Islet of Langerhans (tissue), 1 donor: ENCODE results near the gene LANCL3.

Experiments used
- FAIRE-seq: peaks from one replicate; lab custom pipeline; 2011; peaks lifted over from hg19 to GRCh38; lab: Jason Lieb, UNC

LANCL3 gene

DNA sequence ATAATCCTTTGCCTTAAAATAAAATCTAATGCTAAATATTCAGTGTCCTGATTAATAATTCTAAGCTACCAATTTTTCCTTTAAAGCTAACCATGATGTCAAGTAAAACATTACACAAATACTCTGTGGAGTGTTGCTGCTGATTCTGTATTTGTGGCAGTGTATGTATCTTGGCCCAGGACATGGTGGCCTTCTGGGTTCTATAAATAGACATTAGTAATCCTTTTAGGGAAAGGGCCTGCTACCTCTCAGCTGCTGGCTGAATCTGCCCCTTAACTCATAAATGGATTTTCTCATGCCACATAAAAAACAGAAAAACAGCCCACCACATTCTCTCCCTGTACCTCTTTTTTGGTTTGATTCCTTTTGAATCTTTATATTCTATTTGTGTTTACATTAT lies 113.0 kb downstream of the LANCL3 start:
- no peak for FAIRE-seq

- FAIRE-seq = no peak
These were observed 113.5 kb downstream of the LANCL3 start for GRCh38 chrX:37684973-37685372.

DNA sequence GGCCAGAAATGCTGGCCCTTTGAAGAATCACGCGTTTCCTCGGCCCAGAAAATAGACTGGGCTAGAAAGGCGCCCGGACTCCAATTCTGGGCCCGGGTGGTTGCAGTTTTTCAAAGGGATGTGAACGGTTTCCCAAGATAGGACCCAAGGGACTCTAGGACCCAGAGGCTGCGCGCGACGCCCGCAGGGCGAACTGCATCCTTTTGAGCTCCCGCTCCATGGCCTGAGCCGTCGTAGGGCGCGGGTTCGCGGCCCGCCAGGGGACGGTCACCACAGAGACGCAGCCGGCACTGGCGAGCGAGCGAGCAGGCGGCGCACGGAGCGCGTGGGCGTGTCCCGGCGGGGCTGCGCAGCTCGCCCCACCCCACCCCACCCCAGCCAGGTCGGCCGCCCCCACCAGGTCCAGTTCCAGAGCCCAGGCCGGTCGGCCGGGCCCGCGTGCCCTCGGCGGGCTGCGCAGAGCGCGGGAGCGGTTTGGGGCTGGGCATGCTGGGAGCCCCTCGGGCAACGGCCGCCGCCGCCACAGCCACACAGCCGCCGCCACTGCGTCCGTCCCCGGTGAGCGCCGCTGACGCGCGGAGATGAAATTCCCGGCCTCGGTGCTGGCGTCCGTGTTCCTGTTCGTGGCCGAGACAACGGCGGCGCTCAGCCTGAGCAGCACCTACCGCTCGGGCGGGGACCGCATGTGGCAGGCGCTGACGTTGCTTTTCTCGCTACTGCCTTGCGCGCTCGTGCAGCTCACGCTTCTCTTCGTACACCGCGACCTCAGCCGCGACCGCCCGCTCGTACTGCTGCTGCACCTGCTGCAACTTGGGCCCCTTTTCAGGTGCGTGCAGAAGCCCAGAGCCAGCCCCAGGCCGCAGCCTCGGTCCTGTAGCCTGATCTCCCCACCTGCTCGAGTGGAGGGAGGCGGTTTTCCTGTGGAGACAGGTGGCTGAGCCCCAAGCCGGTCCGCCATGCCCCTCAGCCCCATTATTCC lies 114.2 kb downstream of the LANCL3 start, which contains the start of gene XK:
TSS of gene XK (plus strand) at position 411 of the 979 bp plus-strand sequence. CDS start at position 582, 171 bp downstream.
- FAIRE-seq = no peak

GRCh38 chrX:37686369-37686995 lies 115.0 kb downstream of the LANCL3 start:
- FAIRE-seq = no peak

DNA sequence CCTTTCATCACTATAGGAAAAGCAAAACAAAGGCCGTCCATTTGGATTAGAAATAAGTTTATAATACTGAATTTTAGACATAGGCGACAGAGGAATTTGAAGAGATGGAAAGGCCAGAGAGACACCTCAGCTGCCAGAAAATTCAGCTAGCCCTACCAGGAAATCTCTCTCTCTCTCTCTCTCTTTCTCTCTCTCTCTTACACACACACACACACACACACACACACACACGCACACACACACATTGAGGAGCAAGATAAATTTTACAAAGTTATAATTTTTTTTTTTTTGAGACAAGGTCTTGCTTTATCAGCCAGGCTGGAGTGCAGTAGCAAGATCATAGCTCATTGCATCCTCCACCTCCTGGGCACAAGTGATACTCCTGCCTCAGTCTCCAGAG lies 115.5 kb downstream of the LANCL3 start:
- no peak for FAIRE-seq

DNA sequence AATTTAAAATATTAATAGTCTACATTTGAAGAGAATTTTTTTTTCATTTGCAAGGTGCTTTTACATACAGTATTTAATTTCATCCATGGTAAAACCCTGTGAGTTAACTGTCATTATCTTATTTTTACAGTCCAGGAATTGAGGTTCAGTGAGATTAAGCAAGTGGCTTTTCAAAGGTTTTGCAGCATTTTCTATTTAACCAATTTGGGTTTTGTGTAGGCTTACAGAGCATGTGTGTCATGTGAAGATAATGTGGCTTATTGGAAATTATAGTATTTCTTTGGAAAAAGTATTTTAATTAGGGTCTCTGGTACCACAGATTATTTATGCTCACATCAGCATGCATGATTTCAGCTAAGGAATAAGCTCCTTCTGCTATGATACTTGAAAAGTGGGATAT lies 118.7 kb downstream of the LANCL3 start:
- no peak for FAIRE-seq

DNA sequence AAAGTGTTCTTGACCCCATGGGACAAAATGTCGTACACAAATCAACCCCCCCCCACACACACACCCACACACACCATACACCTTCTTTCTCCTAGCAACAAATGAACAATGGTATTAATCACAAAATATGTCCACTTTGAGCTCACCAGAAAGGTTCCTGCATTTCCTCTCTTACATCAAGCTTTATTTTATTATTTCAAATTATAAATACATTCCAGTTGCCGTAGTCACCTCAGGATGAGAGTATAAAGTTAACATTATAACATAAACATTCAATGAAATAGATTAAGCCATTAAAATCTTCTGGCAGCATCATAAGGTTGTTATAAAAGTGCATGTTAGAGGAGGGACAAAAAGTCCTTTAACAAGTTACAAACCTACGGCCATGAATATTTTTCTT lies 121.5 kb downstream of the LANCL3 start:
- FAIRE-seq = no peak

DNA sequence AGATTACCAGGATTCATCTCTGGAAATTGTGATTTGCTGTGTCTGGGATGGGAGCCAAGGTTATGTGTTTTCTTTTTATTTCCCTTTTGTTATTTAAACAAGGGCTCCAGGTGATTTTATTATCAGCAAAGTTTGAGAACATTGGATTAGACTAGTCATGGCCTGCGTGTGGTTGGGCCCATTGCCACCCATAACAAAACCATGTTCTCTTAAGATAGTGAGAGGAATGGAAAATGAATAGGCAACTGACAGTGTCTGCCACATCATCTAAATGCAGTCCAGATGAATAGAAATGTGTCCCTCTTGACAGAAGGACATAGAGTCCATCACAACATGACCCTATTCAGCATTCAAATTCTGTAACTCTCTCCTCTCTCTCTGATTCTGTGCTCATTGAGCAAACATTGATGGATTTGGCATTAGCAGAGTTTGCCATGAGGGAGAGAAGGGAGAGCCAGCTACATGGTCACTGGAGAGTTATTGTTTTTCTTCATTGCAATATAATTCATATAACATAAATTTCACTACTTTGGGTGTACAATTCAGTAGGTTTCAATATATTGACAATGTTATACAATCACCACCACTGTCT lies 125.8 kb downstream of the LANCL3 start:
- no peak for FAIRE-seq

DNA sequence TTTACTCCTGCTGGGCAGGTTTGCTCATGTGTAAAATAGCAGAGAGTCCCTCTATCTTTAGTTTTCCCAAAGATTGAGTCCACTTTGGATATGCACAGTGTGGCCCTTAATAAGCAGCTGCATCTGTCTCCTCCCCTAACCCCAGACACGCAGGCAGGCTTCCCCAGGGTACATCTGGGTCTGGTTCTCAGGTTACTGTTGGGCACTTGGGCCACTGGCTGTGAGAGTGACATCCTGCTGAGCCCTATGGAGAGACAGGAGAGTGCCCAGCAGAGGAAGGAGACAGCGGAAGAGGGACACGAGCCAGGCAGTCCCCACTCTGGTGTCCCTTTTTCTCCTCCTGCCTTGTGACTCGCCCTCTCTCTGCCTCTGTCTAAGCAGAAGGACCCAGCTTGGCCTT lies 130.1 kb downstream of the LANCL3 start:
- FAIRE-seq = no peak

DNA sequence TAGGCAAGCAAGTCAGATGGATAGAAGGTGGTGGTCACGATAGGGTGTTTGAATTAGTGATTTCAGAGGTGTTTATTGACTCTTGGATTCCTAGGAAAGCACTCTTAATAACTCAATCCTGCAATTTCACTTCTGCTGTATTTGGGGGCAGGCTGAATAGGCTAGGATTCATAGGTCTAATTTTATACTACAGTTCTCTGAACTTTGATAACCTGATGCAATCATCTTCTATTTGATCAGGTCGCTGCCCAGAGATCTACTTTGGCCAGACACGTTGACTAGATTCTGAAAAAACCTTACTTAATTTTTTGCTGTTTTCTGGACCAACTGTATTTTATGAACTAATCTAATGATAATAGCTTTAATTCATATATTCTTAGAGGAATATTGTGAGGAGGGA lies 140.5 kb downstream of the LANCL3 start:
- FAIRE-seq = no peak

GRCh38 chrX:37712458-37712857 lies 141.0 kb downstream of the LANCL3 start:
- no peak for FAIRE-seq

DNA sequence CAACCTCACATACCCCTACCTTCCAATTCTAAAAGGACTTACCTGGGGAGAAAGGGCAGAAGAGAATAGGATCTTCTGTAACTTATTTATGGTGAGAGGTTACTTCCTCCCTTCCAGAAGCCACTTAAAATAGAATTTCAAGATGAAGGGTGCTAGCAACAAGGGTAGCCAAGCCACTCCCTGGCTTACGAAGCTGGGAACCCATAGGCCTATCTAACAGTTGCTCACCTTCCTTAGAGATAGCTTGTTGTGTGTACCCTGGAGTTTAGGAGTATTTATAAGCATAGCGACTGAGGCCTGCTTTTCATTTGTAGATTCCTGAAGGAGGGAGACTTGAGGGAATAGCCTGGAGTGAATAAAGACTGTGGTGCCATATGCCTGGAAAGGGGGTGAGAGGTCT lies 143.0 kb downstream of the LANCL3 start:
- FAIRE-seq = no peak

DNA sequence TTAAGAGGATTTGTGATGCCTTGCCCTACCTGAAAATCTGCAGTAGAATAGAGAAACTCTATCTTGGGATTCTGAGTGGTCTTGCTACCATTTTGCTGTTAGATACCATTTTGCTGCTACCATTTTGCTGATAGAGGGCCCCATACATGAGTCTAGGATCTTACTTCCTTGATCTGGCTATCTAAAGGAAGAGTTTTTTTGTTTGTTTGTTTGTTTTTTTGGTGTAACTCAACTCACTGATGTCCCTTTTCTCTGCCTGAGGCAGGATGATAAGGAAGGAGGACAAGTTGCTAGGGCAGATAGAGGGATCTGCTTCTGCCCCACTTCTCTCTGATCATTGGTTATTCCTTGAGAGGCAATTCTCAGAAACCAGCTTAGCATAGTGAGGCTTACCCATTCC lies 145.1 kb downstream of the LANCL3 start:
- FAIRE-seq = no peak

DNA sequence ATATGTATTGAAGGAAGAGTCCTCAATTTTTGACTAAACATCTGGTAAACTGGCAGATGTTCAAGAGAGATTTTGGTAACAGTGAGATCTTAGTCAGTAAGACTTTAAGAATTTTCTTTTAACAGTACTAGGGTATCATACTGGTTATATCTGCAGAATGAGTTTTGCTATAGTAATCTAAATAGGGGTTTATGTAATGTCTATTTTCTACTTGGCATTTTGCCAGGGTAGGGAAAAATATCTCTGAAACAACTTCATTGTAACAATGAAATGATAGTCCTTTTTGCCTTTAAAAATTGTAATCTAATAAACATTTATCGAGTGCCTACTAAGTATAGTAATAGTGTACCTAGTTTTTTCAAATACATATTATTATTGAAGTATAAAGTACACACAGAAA lies 146.2 kb downstream of the LANCL3 start:
- FAIRE-seq = no peak

DNA sequence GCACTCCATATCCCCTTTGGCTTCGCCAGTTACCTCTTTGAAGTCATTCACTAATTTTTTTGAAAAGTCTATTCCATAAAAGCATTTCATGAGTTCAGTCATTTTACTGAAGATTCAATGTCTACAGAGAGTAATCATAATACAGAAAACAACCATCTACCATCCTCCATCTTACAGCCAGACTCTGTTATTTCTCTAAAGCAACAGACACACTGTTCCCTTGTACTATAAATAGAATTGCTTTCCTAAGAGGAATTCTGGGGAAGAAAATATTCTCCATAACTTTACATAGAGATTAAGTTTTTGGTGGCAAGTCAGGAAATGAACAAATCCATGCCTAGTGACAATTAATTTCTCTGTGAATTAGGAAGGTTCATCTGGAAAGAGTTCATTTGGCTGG lies 151.1 kb downstream of the LANCL3 start:
- FAIRE-seq = no peak

GRCh38 chrX:37726346-37726745 lies 154.9 kb downstream of the LANCL3 start:
- no peak for FAIRE-seq
